Iris pigment epithelial cell (primary cell): ENCODE results near the gene DCBLD1.

ENCODE experiments used
- DNase-seq: peaks from one replicate; pipeline ENCODE4 v3.0.0-alpha.2; 2011; ENCODE audit warnings: low read depth

The DCBLD1 gene

GRCh38 chr6:117472667-117473066, 9.8 kb upstream of the DCBLD1 start:
- DNase-seq: no peak

GRCh38 chr6:117473401-117473800, 9.1 kb upstream of the DCBLD1 start:
- DNase-seq: no peak

GRCh38 chr6:117477988-117478852, 4.3 kb upstream of the DCBLD1 start:
- peak; percentile 22 for DNase-seq

GRCh38 chr6:117478853-117479231, 3.6 kb upstream of the DCBLD1 start:
- DNase-seq: no peak

GRCh38 chr6:117480651-117481050, 1.8 kb upstream of the DCBLD1 start:
- DNase-seq: no peak

GRCh38 chr6:117481278-117481925, 1.1 kb upstream of the DCBLD1 start:
- DNase-seq: no peak

- peak; percentile 23 for DNase-seq
These were observed 591 bp upstream of the DCBLD1 start for GRCh38 chr6:117481926-117482239.

- peak; percentile 58 for DNase-seq
These were observed 650 bp downstream of the DCBLD1 start for GRCh38 chr6:117483004-117483644.

- peak; percentile 61 for DNase-seq
These were observed 1.2 kb downstream of the DCBLD1 start for GRCh38 chr6:117483645-117484016.

GRCh38 chr6:117484052-117484646, 1.7 kb downstream of the DCBLD1 start:
- DNase-seq: no peak

- DNase-seq: no peak
These were observed 3.0 kb downstream of the DCBLD1 start for GRCh38 chr6:117485433-117485832.

- DNase-seq: peak; percentile 45
These were observed 5.3 kb downstream of the DCBLD1 start for GRCh38 chr6:117487821-117488220.

GRCh38 chr6:117489003-117489402, 6.5 kb downstream of the DCBLD1 start:
- DNase-seq: no peak

- DNase-seq: peak; percentile 66
These were observed 9.4 kb downstream of the DCBLD1 start for GRCh38 chr6:117491916-117492315.

- no peak for DNase-seq
These were observed 11.0 kb downstream of the DCBLD1 start for GRCh38 chr6:117493470-117493869.

- peak; percentile 61 for DNase-seq
These were observed 11.8 kb downstream of the DCBLD1 start for GRCh38 chr6:117494283-117494682.

- no peak for DNase-seq
These were observed 12.3 kb downstream of the DCBLD1 start for GRCh38 chr6:117494694-117495318.

- DNase-seq: no peak
These were observed 13.0 kb downstream of the DCBLD1 start for GRCh38 chr6:117495425-117495824.

GRCh38 chr6:117495869-117496268, 13.4 kb downstream of the DCBLD1 start:
- peak; percentile 67 for DNase-seq

GRCh38 chr6:117496383-117496990, 14.0 kb downstream of the DCBLD1 start:
- DNase-seq: peak; percentile 93

GRCh38 chr6:117497237-117497636, 14.8 kb downstream of the DCBLD1 start:
- no peak for DNase-seq

GRCh38 chr6:117498159-117498558, 15.7 kb downstream of the DCBLD1 start:
- DNase-seq: peak; percentile 86
